Muscle of back (tissue), 11 donors: ENCODE data around the gene STRADA. TPM values are rescaled to one million over a fixed set of nuclear protein-coding genes. Genes with fewer than 3 reads are reported as not detected.

ENCODE experiments used
- DNase-seq, 3 donors: peaks; one replicate each; pipeline versions ENCODE4 v3.0.0 to v3.0.0-alpha.2; 2013
- polyA plus RNA-seq, 10 donors: library from polyadenylated mRNA; unstranded; fragments of 120-200 nt; gene quantifications; one replicate each; pipeline ENCODE4 v1.2.1, GENCODE V29; 2013; ENCODE audit not compliant: insufficient read length in 10 of 10

Gene STRADA
- polyA plus RNA-seq, 10 donors: 19.1 to 46.5 (median 27.4) TPM

DNA sequence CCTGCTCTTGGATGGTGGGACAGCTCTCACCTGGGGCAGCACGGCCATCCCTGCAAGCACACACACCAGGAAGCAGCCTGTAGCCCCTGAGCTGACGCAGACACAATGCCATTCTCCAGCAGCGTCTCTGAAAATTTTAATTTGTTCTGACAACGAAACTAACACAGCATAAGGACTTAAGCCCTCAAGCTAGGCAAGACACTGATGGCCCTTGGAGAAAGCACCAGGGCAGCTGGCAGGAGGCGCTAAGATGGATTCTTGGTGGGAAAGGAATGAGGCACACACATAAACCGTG, 38.9 kb downstream of the STRADA start:
- DNase-seq: no peak

DNA sequence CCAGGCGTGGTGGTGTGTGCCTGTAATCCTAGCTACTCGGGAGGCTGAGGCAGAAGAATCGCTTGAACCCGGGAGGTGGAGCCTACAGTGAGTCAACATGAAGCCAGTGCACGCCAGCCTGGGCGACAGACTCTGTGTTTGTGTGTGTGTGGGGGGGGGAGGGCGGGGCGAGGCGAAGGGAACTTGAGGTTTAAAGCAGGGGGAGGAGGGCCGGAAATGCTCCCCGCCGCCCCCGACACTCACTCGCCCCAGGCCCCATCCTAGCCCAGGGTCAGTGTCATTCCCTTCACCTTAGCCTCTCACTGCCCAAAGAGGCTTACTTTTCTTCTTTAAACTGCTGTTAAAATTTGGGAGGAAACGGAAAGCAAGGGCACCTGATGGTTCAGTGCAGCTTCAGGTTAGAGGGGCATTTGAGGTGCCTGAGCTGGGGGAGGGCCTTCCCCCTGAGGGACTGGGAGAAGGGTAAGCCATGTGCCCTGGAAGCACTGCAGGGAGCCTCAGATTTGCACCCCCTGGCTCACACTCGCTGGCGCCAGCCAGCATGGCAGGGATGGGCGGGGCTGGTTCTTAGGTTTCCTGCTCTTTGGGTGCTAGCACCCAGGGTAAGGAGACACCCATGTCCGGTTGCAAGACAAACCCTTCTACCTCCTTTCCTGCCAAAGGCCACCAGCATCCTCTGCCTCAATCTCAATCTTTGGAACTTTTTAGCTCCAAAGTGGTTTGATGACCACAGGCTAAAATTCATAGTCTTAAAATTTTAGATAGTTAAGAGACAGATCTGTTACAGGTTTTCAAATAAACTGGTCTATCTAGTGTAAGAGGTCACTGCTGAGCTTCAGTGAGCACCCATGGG, 39.5 kb downstream of the STRADA start:
- DNase-seq: no peak

DNA sequence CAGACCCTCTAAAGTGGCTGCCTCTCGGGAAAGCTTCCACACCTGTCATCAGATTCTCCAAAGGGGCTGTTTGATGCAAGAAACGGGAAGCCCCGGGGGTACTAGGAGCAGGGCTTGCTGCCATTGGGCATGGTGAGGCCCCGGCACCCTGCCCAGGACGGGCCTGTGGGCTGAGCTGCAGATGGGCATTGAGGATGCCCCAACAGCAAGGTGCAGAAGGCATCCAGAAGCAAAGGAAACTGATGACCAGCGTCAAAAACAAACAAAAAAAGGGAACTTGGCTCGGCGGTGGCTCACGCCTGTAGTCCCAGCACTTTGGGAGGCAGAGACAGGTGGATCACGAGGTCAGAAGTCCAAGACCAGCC, 40.2 kb downstream of the STRADA start:
- DNase-seq: no peak

DNA sequence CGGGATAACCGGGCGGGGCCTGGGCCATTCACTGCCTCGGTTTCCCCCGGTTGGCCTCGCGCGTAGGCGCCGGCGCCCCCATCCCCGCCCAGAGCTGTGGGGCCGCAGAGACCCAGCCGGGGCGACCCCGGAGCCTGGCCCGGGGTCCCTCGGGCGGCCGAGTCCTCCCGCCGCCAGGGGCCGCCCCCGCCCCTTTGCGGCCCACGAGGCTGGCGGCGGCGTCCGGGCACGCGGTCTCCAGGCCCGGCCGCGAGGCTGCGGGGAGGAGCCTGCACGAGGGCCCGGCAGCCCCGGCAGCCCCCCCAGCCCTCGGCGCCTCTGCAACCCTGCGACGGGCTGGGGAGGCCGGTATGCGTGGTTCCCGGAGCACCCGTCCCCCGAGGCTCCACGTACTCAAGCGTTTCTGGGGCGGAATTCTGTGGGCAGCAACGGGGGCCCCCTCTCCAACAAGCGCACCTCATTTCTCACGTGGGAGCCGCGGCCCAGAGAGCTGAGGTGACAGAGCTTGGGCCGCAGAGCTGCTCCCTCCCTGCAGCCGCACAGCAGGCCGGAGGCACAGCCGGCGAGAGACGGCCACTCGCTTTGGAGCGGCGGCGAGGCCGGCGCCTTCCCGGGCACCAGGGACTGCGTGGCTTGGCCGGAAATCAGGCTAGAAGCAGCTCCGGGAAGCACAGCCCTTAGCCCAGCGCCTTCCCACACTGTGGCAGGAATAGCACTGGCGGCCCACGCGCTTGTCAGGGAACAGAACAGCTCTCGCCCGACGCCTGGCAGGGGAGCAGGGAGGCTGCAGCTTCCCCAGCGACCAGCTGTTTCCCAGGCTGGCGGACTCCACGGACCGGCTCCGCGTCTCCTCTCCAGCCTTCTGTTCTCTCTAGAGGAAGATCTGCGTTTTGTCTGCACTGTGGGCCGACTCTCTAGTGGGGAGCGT, 40.8 kb downstream of the STRADA start:
- DNase-seq: peak in 2 of 3 donors; percentile 54 to 76

DNA sequence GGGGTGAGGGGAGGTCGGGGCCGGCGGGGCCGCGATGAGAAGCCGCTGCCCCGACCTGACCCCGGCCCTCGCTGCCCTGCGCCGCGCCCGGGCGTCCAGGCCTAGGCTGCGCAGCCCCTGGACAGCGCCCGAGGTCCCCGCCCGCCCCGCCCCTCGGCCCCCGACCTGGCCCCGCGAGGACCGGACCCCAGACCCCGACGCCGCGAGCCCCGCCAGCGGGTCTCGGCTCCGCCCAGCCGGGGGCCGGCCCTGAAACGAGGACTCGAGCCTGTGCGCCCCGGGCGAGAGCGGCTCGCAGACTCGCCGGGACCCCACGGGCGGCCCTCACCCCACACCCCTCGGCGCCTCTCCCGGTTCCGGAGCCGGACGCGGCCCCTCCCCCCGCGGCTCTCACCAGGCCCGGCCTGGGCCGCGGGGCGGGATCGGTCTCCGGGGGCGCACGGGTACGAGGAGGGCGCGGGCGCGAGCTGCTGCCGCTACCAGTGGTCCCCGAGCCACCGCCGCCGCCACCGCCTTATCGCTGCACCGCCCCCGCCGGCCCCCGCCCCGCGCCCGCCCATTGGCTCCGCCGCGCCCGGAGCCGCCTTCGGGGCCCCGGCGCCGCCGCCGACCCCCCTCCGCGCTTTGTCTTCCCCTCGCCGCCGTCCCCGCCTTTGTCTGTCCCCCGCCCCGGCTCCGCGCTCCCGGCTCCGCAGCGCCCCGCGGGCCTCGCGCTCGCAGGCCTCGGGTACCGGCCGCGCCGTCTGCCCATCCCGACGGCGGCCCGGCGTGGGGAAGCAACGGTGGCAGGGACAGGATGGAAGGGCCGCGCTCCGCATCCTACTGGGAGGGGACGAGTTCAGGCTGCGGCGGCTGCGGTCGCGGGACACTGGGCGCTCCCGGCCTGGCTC, 41.7 kb downstream of the STRADA start, which contains the start of gene LIMD2:
Gene LIMD2 (minus strand): TSS at position 488 of the 890 bp plus-strand sequence. CDS start 827 bp downstream, outside the sequence.
- DNase-seq: peak in 2 of 3 donors; percentile 46 to 74

DNA sequence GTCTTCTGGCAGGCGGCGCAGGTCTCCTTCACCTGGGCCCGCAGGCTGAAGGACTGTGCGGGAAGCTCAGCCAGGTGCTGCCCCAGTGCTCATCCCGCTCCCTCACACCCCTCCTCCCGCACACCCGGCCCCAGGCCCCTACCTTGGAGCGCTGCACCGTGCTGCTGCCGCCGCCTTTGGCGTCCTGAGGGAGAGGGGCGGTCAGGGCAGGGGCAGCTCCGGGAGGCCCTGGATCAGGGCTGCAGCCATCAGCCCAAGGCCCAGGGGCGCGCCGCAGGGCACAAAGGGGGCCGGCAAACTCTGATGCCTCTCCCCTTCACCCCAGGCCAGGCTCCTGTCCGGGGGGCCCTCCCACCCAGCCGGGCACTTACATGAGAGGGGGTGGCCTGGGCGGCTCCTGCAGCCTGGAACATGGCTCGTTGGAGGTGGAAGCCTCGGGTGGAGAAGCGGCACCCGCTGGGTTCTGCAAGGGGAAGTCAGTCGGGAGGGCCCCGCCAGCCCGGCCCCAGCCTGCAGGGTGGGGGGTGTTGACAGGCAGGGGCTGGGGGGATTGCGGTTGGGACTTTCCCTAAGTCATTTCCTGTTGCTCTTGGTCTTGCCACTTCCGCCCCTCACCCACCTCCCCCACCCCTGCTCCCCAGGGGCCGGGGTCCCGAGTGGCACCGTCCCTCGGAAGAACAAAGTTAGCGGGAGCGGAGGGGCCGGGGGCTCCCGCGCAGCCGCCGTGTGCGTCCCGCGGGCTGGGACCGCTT, 42.5 kb downstream of the STRADA start:
- DNase-seq: peak in 2 of 3 donors; percentile 34 to 61

DNA sequence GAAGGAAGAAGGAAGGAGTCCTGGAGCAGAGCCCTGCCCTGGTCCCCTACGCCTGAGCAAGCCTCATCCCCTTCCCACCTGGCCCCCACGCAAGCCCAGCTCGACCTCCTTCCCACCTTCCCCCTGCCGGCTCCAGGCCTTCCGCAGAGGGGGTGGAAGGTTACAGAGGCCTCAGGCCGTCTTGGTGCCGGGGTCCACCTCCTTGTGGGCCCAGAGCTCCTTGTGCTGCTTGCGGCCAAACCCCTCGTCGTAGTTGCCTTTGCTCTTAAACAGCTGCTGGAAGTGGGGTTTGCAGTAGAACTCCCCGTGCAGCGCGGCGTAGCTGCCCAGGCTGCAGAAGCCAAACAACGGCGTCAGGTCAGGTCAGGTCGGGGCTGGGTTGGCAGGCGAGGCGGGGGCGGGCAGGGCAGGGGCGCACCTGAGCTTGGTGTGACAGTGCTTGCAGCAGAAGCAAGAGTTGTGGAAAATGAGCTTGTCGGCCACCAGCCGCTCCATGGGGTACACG, 43.2 kb downstream of the STRADA start:
- no peak for DNase-seq

DNA sequence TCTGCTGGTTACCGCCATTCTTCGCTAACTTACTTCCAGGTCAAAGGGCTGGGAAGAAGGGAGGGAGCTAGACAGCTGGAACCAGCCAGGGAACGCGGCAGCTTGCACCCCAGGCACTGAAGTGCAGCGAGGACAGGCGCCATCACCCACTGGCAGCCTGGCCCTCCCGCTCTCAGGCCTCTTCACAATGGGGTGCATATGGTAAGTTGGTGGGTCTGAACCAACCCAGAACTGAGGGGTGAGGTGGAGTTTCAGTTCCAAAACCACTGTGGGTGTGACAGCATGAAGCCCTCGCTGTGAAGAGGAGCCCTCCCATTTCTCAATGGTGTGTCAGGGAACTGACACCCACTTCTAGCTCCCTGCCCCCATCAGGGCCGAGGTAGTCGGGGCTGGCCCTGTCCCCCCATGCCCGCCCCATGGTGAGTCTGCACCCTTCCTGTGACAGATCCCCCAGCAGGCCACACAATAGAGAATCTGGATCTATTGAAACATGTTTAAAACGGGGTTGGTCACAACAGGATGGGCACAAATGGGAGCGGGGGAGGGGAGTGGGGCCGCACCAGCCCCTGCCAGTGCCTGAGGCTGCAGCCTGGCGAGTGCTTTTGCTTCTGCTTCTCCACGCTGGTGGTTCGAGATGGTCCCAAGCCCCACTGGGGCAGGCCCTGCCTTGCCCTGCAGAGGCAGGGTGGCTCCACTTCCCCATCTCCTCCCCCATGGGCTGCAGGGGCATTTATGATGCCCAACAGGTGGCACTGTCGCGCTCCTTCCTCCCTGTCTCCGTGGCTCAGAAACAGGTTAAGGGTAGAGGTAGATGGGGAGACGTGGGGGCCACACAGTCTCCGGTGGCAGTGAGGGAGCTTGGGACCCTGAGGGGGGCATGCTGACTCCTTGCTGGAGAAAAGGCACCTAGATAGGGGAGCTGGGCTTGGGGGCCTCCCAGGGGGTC, 44.0 kb downstream of the STRADA start:
- peak in 1 of 3 donors; percentile 44 for DNase-seq

DNA sequence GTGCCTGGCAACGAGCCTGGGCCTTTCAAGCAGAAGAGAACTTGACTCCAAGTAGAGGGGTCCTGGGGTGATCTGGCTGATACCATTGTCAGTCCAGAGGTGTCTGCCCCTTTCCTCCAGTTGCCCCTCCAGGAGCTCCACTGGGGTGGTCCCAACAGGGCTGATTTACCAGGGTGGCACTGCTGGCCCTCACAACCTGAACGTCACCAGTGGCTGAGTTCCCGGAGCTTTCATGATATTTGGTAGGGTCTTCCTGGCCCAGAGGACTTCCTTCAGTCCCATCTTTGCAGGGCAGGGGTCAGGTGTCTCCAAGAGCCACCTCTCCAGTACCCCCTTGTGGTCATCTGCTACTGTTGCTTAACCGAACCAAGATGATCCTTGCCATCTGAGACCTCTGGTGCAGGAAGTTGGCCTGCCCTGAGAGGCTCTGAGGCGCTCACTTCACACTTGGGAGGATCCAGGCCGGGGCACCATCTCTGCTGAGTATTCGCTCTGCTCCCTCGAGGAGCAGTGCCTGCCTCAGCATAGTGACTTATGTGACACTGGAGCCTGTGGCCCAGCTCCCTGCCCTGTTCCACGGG, 45.1 kb downstream of the STRADA start:
- DNase-seq: no peak

DNA sequence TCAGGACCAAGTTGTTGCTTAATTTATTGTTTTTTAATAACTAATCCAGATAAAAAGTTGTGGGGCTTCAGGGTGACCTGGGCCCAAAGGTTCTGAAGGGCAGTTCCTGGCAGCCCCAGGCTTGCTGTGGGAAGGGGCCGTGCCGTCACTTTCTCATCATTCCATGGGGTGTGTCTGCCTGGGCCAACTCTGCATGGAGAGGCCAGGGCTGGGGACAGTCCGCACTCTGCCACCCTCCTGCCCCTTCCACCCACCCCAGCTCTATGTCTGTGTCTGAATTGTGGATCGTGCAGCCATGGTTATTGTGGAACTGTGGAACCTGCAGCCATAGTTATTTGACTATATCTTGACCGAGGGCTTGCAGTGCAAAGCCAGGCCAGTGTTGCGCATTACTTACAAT, 45.7 kb downstream of the STRADA start:
- DNase-seq: no peak

DNA sequence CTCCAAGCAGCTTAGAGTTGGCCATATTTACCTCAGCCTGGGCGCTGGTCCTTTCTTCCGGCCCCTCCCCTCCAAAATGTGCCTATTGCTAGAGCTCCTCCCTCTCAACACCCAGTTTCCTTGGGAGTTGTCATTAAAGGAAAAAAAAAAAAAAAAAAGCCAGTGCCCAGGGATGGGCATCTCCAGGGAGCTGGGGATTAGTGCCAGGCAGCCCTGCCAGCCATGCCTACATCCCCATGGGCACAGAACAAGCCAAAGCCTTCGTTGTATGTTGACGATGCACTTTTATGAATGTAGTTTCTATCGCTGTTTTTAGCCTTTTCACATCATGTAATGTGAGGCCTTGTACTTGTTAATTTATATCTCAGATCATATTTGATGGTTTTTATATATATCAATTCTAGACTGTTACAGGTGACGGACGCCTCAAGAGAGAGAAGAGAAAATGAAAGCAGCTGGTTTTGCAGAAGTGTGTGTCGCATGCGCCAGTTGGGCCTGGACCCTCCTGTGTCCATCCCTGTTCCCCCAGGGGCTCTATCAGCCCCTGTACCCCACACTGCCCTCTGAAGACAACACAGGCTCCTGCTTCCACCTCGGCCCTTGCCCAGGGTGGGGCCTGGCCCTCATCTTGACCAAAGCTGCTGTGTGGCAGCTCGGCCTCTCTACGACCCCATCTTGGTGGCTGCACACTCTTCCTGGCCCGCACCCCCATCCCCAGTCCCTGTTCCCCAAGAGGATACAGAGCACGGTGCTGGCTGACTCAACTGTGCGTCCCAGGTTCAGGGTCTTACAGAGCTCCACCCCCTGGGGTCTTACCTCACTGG, 46.4 kb downstream of the STRADA start:
- DNase-seq: no peak

DNA sequence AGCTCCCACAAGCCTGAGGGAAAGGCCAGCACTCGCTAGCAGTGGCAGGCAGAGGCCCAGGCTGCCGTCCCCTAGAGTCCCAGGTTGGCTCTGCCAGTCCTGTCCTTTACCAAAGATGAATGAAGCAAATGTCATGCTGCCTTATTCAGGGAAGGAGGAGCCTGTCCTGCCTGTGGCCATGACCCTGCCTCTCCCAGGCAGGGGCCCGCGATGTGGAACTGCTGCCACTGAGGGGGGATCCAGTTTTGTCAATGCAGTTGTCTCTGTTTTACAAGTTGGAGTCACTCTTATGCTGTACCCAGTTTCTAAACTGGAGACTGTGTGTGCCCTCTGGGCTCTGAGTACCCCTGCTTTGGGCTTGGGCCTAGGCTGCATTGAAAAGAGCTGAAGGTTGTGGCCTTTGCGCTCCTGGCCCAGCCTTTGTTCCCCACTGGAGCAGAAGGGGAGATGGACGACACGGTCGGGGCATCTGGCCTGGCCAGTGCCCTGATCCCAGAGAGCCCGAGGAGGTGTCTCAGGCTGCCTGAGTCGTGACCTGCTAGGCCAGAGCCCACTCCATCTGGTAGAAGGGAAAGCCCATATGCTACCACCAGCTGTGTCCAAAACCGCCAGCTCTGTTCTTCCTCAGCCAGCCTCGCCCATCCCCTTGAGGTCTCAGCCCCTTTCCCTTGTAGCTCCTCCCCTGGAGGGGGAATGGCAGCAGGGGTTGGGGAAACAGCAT, 47.2 kb downstream of the STRADA start:
- DNase-seq: no peak

DNA sequence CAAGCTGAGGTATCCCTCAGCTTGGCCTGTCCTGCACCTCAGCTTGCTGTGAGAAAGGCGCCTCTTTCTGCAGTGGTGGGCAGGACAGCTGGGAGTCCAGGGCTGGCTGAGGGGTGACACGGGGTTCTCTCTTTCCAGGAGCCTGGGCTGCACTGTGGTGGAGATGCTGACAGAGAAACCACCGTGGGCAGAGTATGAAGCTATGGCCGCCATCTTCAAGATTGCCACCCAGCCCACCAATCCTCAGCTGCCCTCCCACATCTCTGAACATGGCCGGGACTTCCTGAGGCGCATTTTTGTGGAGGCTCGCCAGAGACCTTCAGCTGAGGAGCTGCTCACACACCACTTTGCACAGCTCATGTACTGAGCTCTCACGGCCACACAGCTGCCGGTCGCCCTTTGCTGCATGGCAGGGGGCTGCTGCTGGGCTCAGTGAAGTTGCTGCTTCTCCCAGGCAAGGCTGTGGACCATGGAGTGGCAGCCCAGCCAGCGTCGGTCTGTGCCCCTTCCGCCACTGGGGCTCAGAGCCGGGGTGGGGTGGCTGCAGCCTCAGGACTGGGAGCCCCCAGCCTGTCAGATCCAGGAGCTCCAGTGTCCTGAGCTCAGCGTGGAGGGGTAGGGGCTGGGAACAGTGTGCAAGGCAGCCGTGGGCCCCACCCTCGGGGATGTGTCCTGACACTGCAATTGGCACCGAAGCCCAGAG, 48.0 kb downstream of the STRADA start:
- DNase-seq: no peak

DNA sequence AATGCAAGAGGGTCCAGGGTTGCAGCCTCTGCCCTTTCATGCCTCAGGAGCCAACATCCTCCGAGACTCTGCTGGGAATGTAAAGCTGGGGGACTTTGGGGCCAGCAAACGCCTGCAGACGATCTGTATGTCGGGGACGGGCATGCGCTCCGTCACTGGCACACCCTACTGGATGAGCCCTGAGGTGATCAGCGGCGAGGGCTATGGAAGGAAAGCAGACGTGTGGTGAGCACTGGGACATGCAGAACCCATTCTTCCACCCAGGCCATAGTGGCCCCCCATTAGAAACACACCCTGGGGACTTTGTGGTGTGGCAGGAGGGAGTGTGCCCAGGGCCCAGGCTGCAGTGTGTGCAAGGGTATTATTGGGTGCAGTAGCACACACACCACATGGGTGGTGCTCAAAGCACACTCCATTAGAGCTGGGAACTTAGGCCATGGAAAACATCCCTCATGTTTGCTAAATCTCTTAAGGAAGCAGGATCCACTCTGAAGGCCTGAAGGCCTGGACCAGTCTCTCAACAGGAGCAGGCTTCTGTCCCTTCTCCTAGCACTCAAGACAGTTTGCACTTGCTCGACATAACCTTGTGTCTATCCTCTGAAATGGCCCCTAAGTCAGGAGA, 49.3 kb downstream of the STRADA start:
- no peak for DNase-seq

DNA sequence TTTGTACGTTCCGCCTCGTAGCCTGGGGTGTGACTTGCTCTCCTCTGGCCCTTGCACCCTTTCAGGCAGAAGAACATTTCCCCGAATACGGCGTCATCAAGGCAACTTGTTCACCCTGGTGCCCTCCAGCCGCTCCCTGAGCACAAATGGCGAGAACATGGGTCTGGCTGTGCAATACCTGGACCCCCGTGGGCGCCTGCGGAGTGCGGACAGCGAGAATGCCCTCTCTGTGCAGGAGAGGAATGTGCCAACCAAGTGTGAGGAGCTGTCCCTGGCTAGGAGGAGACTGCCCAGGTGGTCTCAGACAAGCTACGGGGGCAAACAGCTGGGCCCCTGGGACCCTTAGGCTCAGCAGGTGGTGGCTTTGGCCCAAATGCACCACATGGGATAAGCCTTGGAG, 52.1 kb downstream of the STRADA start:
- no peak for DNase-seq

DNA sequence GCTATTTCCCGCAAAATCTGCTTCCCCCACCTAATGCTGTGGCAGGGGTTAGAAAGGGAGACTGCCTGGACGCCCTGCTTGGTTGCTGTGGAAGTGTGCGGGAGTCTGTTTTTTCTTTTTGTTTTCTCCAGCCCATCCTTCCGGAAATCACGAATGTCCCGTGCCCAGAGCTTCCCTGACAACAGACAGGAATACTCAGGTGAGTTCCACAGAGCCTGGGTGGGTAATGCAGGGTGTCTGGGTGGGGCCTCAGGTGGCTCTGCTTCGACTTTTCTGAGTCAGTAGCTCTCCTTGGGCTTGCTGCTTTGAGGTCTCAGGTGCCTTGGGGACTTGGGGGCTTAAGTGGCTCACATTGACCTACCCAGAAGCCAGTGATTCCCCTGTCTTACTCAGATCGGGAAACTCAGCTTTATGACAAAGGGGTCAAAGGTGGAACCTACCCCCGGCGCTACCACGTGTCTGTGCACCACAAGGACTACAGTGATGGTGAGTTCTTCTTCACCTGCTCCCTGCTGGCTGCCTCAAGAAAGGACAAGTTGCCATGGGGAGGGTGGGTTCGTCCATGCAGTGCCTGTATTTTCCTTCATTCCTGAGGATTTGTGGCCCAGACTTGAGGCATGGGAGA, 53.1 kb downstream of the STRADA start:
- no peak for DNase-seq
